GM23338 (cell line): ENCODE data around the gene CENPX.

ENCODE experiments used
- EZH2 ChIP-seq: fragments of 200-600 bp; sonication (generic); IDR thresholded peaks from one replicate; pipeline ENCODE4 v1.8.0; 2017; ENCODE audit warnings: antibody characterized with exemption, mild to moderate bottlenecking, low read depth; ENCODE audit not compliant: unreplicated experiment
- NANOG ChIP-seq: IDR thresholded peaks from 2 replicates; pipeline ENCODE4 v1.6.1; 2016; ENCODE audit warnings: antibody characterized with exemption, borderline replicate concordance
- TF ChIP-seq, protein P1 (sequence below): IDR thresholded peaks from 2 replicates; pipeline ENCODE4 v1.6.1; 2016; ENCODE audit warnings: antibody characterized with exemption
- TF ChIP-seq, protein P2 (sequence below), 2 experiments: fragments of 200-600 bp in 1 of 2; sonication (generic) in 1 of 2; conservative IDR thresholded peaks; 2 replicates each; pipeline versions ENCODE4 v1.5.1 to v1.6.1; 2016 to 2017; ENCODE audit warnings: antibody characterized with exemption in 2 of 2, low read depth in 2 of 2, mild to moderate bottlenecking in 2 of 2, moderate library complexity in 1 of 2
- TF ChIP-seq, protein P3 (sequence below): IDR thresholded peaks from one replicate; pipeline ENCODE4 v1.6.1; 2018; ENCODE audit warnings: antibody characterized with exemption; ENCODE audit not compliant: unreplicated experiment

DNA sequence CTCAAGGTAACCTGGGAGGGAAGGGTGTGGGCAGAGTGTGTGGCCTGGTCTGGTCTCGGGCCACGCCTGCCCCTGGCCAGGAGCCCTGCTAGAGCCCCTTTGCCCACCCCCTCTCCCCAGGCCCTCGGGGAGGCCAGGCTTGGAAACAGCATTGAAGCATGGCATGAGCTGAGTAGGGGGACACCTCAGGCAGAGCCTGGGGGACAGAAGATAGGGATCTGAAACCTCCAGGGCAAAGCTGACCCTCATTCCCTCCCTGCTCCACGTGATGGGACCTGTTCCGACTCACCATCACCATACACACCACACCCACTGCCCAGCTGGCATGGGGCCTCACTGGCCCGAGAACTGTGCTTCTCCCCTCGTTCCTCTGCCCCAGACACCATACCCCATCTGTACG lies 26.4 kb upstream of the CENPX start:
- TF ChIP-seq EZH2: no peak
- TF ChIP-seq, protein P1, sequence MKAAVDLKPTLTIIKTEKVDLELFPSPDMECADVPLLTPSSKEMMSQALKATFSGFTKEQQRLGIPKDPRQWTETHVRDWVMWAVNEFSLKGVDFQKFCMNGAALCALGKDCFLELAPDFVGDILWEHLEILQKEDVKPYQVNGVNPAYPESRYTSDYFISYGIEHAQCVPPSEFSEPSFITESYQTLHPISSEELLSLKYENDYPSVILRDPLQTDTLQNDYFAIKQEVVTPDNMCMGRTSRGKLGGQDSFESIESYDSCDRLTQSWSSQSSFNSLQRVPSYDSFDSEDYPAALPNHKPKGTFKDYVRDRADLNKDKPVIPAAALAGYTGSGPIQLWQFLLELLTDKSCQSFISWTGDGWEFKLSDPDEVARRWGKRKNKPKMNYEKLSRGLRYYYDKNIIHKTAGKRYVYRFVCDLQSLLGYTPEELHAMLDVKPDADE: no peak
- TF ChIP-seq, protein P2, sequence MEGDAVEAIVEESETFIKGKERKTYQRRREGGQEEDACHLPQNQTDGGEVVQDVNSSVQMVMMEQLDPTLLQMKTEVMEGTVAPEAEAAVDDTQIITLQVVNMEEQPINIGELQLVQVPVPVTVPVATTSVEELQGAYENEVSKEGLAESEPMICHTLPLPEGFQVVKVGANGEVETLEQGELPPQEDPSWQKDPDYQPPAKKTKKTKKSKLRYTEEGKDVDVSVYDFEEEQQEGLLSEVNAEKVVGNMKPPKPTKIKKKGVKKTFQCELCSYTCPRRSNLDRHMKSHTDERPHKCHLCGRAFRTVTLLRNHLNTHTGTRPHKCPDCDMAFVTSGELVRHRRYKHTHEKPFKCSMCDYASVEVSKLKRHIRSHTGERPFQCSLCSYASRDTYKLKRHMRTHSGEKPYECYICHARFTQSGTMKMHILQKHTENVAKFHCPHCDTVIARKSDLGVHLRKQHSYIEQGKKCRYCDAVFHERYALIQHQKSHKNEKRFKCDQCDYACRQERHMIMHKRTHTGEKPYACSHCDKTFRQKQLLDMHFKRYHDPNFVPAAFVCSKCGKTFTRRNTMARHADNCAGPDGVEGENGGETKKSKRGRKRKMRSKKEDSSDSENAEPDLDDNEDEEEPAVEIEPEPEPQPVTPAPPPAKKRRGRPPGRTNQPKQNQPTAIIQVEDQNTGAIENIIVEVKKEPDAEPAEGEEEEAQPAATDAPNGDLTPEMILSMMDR (conservative IDR thresholded peaks at IDR 0.05; ENCODE audit: low read depth in 2 of 2): no peak
- TF ChIP-seq NANOG: no peak
- TF ChIP-seq, protein P3, sequence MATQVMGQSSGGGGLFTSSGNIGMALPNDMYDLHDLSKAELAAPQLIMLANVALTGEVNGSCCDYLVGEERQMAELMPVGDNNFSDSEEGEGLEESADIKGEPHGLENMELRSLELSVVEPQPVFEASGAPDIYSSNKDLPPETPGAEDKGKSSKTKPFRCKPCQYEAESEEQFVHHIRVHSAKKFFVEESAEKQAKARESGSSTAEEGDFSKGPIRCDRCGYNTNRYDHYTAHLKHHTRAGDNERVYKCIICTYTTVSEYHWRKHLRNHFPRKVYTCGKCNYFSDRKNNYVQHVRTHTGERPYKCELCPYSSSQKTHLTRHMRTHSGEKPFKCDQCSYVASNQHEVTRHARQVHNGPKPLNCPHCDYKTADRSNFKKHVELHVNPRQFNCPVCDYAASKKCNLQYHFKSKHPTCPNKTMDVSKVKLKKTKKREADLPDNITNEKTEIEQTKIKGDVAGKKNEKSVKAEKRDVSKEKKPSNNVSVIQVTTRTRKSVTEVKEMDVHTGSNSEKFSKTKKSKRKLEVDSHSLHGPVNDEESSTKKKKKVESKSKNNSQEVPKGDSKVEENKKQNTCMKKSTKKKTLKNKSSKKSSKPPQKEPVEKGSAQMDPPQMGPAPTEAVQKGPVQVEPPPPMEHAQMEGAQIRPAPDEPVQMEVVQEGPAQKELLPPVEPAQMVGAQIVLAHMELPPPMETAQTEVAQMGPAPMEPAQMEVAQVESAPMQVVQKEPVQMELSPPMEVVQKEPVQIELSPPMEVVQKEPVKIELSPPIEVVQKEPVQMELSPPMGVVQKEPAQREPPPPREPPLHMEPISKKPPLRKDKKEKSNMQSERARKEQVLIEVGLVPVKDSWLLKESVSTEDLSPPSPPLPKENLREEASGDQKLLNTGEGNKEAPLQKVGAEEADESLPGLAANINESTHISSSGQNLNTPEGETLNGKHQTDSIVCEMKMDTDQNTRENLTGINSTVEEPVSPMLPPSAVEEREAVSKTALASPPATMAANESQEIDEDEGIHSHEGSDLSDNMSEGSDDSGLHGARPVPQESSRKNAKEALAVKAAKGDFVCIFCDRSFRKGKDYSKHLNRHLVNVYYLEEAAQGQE: no peak
